Measurements from ENCODE around the gene TIGD7. TPM values are rescaled to one million over a fixed set of nuclear protein-coding genes. Genes with fewer than 3 reads are reported as not detected.

TIGD7 gene
- polyA plus RNA-seq, 4 donors, result 9.9 to 14.2 (median 12.9) TPM

Other genes starting within 250 kb of the TIGD7 start
- 10 to 100 TPM; 28.2 to 40.2 (median 32.9) TPM for gene IL32, start 239.8 kb downstream of the TIGD7 start, polyA plus RNA-seq (ENCODE audit: insufficient read length in 4 of 4)
- gene ZSCAN10, start 206.1 kb downstream of the TIGD7 start, polyA plus RNA-seq (ENCODE audit: insufficient read length in 4 of 4), result under 1 TPM; 0.18 to 0.49 (median 0.20) TPM
- 10 to 100 TPM; 15.7 to 22.6 (median 17.8) TPM for gene ZNF205, start 192.8 kb downstream of the TIGD7 start, polyA plus RNA-seq (ENCODE audit: insufficient read length in 4 of 4)
- gene ZNF213, start 170.4 kb downstream of the TIGD7 start, polyA plus RNA-seq (ENCODE audit: insufficient read length in 4 of 4), result 10 to 100 TPM in 3 of 4 donors, 1 to 10 TPM in 1; 9.6 to 16.4 (median 15.4) TPM
- gene OR1F1, start 117.2 kb downstream of the TIGD7 start, polyA plus RNA-seq (ENCODE audit: insufficient read length in 4 of 4), result not detected
- 10 to 100 TPM; 12.2 to 14.3 (median 13.3) TPM for gene ZNF200, start 70.3 kb downstream of the TIGD7 start, polyA plus RNA-seq (ENCODE audit: insufficient read length in 4 of 4)
- under 1 TPM; 0.16 to 0.51 (median 0.29) TPM for gene MEFV, start 48.8 kb downstream of the TIGD7 start, polyA plus RNA-seq (ENCODE audit: insufficient read length in 4 of 4)
- 10 to 100 TPM; 42.5 to 53.0 (median 48.0) TPM for gene ZNF263, start 21.9 kb downstream of the TIGD7 start, polyA plus RNA-seq (ENCODE audit: insufficient read length in 4 of 4)
- 10 to 100 TPM; 36.3 to 65.8 (median 55.8) TPM for gene ZNF75A, start 67 bp upstream of the TIGD7 start, polyA plus RNA-seq (ENCODE audit: insufficient read length in 4 of 4)
- gene OR2C1, start 50.5 kb upstream of the TIGD7 start, polyA plus RNA-seq (ENCODE audit: insufficient read length in 4 of 4), result under 1 TPM; 0.37 to 0.99 (median 0.76) TPM
- gene ZSCAN32, start 95.6 kb upstream of the TIGD7 start, polyA plus RNA-seq (ENCODE audit: insufficient read length in 4 of 4), result 10 to 100 TPM; 16.7 to 23.1 (median 20.6) TPM
- gene ZNF174, start 95.8 kb upstream of the TIGD7 start, polyA plus RNA-seq (ENCODE audit: insufficient read length in 4 of 4), result 10 to 100 TPM; 14.3 to 16.5 (median 15.5) TPM
- 1 to 10 TPM; 3.2 to 4.5 (median 3.7) TPM for gene ZNF597, start 138.1 kb upstream of the TIGD7 start, polyA plus RNA-seq (ENCODE audit: insufficient read length in 4 of 4)
- gene NAA60, start 138.2 kb upstream of the TIGD7 start, polyA plus RNA-seq (ENCODE audit: insufficient read length in 4 of 4), result 10 to 100 TPM; 66.5 to 71.3 (median 67.4) TPM
- under 1 TPM in 1 of 4 donors, not detected in 3; 0.17 TPM for gene C16orf90, start 190.1 kb upstream of the TIGD7 start, polyA plus RNA-seq (ENCODE audit: insufficient read length in 4 of 4)
- gene CLUAP1, start 195.6 kb upstream of the TIGD7 start, polyA plus RNA-seq (ENCODE audit: insufficient read length in 4 of 4), result 10 to 100 TPM; 55.7 to 66.2 (median 58.4) TPM